HepG2 (cell line): ENCODE data around the gene STK4. TPM values are rescaled to one million over a fixed set of nuclear protein-coding genes. Genes with fewer than 3 reads are reported as not detected.

ENCODE experiments used
- ATAC-seq: fragments of 200-7000 bp; cut with Tn5 transposase; 3 replicates; pipeline ENCODE4 v1.9.1; 2020; ENCODE audit warnings: mild to moderate bottlenecking, moderate library complexity
- BruUV-seq: library from RNA; stranded (reverse); fragments of 400-500 nt; replicated peaks from 2 replicates; lab custom pipeline; 2021; lab: Mats Ljungman, UMichigan
- CTCF ChIA-PET: fragments of 300-600 bp; formaldehyde crosslinking; extraction: SDS; loops from one replicate; lab custom pipeline; 2021; ENCODE audit warnings: low total read pairs, inconsistent platforms, low intra/inter-chr PET ratio; lab: Yijun Ruan, JAX
- POLR2A ChIA-PET: fragments of 350-600 bp; sonication (Branson Sonifier 250); formaldehyde crosslinking; loops from one replicate; lab custom pipeline; 2020; ENCODE audit warnings: antibody characterized with exemption, inconsistent platforms; lab: Yijun Ruan, JAX
- DNase-seq: peaks from one replicate; pipeline ENCODE4 v3.0.0-alpha.2; 2015; ENCODE audit warnings: low spot score
- FAIRE-seq: peaks from 3 replicates; lab custom pipeline; 2011; peaks lifted over from hg19 to GRCh38; lab: Jason Lieb, UNC
- H2AFZ ChIP-seq: one replicate; pipeline ENCODE4 v1.6.1; 2011; ENCODE audit warnings: low read length, inconsistent platforms
- H3K27ac ChIP-seq: fragments of 300-600 bp; 3 replicates; pipeline ENCODE4 v1.8.0; 2011; ENCODE audit warnings: mixed run types, mild to moderate bottlenecking, mixed read lengths, low read length, inconsistent platforms; ENCODE audit not compliant: insufficient read depth; ENCODE audit errors: extremely low read length
- H3K27me3 ChIP-seq, 2 experiments: fragments of 200-600 bp in 1 of 2; 2 replicates in 1 of 2; 3 replicates in 1 of 2; pipeline versions ENCODE4 v1.6.0 to v1.8.0; 2011; ENCODE audit warnings: low read length in 2 of 2, mild to moderate bottlenecking in 2 of 2, moderate library complexity in 2 of 2, inconsistent platforms in 1 of 2; ENCODE audit not compliant: insufficient read depth in 2 of 2, control insufficient read depth in 1 of 2
- H3K36me3 ChIP-seq, 2 experiments: fragments of 200-600 bp in 1 of 2; replicated peaks in 1 of 2; 2 replicates in 1 of 2; 3 replicates in 1 of 2; pipeline versions ENCODE4 v1.5.1 to v1.8.0; 2011; ENCODE audit warnings: low read length in 2 of 2, inconsistent platforms in 1 of 2; ENCODE audit not compliant: insufficient read depth in 2 of 2, control insufficient read depth in 1 of 2
- H3K4me1 ChIP-seq: 2 replicates; pipeline ENCODE4 v1.5.1; 2012; ENCODE audit warnings: low read length, inconsistent platforms; ENCODE audit not compliant: insufficient read depth
- H3K4me2 ChIP-seq: 2 replicates; pipeline ENCODE4 v1.6.0; 2011; ENCODE audit warnings: low read depth, low read length, inconsistent platforms
- H3K4me3 ChIP-seq, 3 experiments: fragments of 200-600 bp in 1 of 3; sonication (generic), shearing (Covaris generic) in 1 of 3; replicated peaks in 1 of 3; 2 replicates each; pipeline ENCODE4 v1.5.1; 2011 to 2016; ENCODE audit warnings: low read length in 3 of 3, inconsistent platforms in 2 of 3, low read depth in 2 of 3, mild to moderate bottlenecking in 2 of 3, control low read depth in 1 of 3, mixed read lengths in 1 of 3; ENCODE audit not compliant: insufficient read depth in 1 of 3
- H3K79me2 ChIP-seq: one replicate; pipeline ENCODE4 v1.6.1; 2011; ENCODE audit warnings: low read length, inconsistent platforms; ENCODE audit not compliant: insufficient read depth
- H3K9ac ChIP-seq: 2 replicates; pipeline ENCODE4 v1.6.0; 2011; ENCODE audit warnings: mild to moderate bottlenecking, low read depth, low read length, inconsistent platforms; ENCODE audit not compliant: insufficient read depth
- H3K9me3 ChIP-seq: 2 replicates; pipeline ENCODE4 v1.5.1; 2012; ENCODE audit warnings: mild to moderate bottlenecking, low read length
- H4K20me1 ChIP-seq: 2 replicates; pipeline ENCODE4 v1.6.0; 2011; ENCODE audit warnings: inconsistent platforms, mild to moderate bottlenecking, low read length, moderate library complexity; ENCODE audit not compliant: insufficient read depth
- ARHGAP35 ChIP-seq: sonication (generic); formaldehyde crosslinking; IDR thresholded peaks from 2 replicates; pipeline ENCODE4 v1.9.0; 2022; ENCODE audit warnings: mild to moderate bottlenecking, inconsistent platforms, moderate library complexity, missing genetic modification reagents, borderline replicate concordance
- FOSL2 ChIP-seq: sonication (generic); formaldehyde crosslinking; IDR thresholded peaks from 2 replicates; pipeline ENCODE4 v1.4.0; 2020; ENCODE audit warnings: missing genetic modification reagents
- HOXA3 ChIP-seq: sonication (generic); formaldehyde crosslinking; IDR thresholded peaks from 2 replicates; pipeline ENCODE4 v1.5.0; 2020; ENCODE audit warnings: missing genetic modification reagents
- NR2C2 ChIP-seq: sonication (generic); formaldehyde crosslinking; IDR thresholded peaks from 2 replicates; pipeline ENCODE4 v1.4.0; 2020; ENCODE audit warnings: missing genetic modification reagents, mild to moderate bottlenecking, moderate library complexity, borderline replicate concordance
- RXRB ChIP-seq: IDR thresholded peaks from 2 replicates; pipeline ENCODE4 v1.6.1; 2016; ENCODE audit warnings: borderline replicate concordance, missing genetic modification reagents, missing compliant biosample characterization
- SMARCC2 ChIP-seq: fragments of 450-650 bp; IDR thresholded peaks from 2 replicates; pipeline ENCODE4 v1.6.1; 2017; ENCODE audit warnings: antibody characterized with exemption, mild to moderate bottlenecking
- TEF ChIP-seq: sonication (generic); formaldehyde crosslinking; IDR thresholded peaks from 2 replicates; pipeline ENCODE4 v1.5.0; 2020; ENCODE audit warnings: missing genetic modification reagents
- ZBTB7A ChIP-seq: sonication (generic); formaldehyde crosslinking; IDR thresholded peaks from 2 replicates; pipeline ENCODE4 v1.8.0; 2022; ENCODE audit warnings: mild to moderate bottlenecking, missing genetic modification reagents
- ZFP90 ChIP-seq: sonication (generic); formaldehyde crosslinking; IDR thresholded peaks from 2 replicates; pipeline ENCODE4 v1.8.0; 2022; ENCODE audit warnings: missing genetic modification reagents, mild to moderate bottlenecking, inconsistent platforms, borderline replicate concordance
- ZNF121 ChIP-seq: sonication (generic); formaldehyde crosslinking; IDR thresholded peaks from 2 replicates; pipeline ENCODE4 v1.5.0; 2020; ENCODE audit warnings: mild to moderate bottlenecking, missing genetic modification reagents
- ZNF230 ChIP-seq: sonication (generic); formaldehyde crosslinking; IDR thresholded peaks from 2 replicates; pipeline ENCODE4 v1.4.0; 2020; ENCODE audit warnings: mild to moderate bottlenecking, missing genetic modification reagents
- ZNF335 ChIP-seq: sonication (generic); formaldehyde crosslinking; IDR thresholded peaks from 2 replicates; pipeline ENCODE4 v1.4.0; 2020; ENCODE audit warnings: missing genetic modification reagents
- ZNF362 ChIP-seq: sonication (generic); formaldehyde crosslinking; IDR thresholded peaks from 2 replicates; pipeline ENCODE4 v1.4.0; 2020; ENCODE audit warnings: missing genetic modification reagents, mild to moderate bottlenecking, borderline replicate concordance
- ZNF382 ChIP-seq: sonication (generic); formaldehyde crosslinking; IDR thresholded peaks from 2 replicates; pipeline ENCODE4 v1.5.0; 2020; ENCODE audit warnings: missing genetic modification reagents, mild to moderate bottlenecking, borderline replicate concordance
- ZNF432 ChIP-seq: sonication (generic); formaldehyde crosslinking; IDR thresholded peaks from 2 replicates; pipeline ENCODE4 v1.5.0; 2020; ENCODE audit warnings: missing genetic modification reagents, mild to moderate bottlenecking, borderline replicate concordance
- ZNF652 ChIP-seq: IDR thresholded peaks from 2 replicates; pipeline ENCODE4 v1.6.1; 2016; ENCODE audit warnings: low read depth, borderline replicate concordance
- ZNF691 ChIP-seq: sonication (generic); formaldehyde crosslinking; IDR thresholded peaks from 2 replicates; pipeline ENCODE4 v1.4.0; 2020; ENCODE audit warnings: missing genetic modification reagents, low read depth, mild to moderate bottlenecking, borderline replicate concordance
- WGBS: methylation state at CpG from one replicate; pipeline ENCODE4 v1.1.6; 2017; ENCODE audit warnings: low lambda C conversion rate; 5-methylcytosine and 5-hydroxymethylcytosine counted together
- in situ Hi-C: cut with HindIII; loops from 2 replicates; pipeline ENCODE4 v1.10.0; 2017; ENCODE audit warnings: low pct_unique_long_range_greater_than_20kb; ENCODE audit not compliant: extremely low pct_ligation_motif_present
- intact Hi-C: fragments of 100-400 bp; cut with micrococcal nuclease; formaldehyde crosslinking; loops from one replicate; pipeline ENCODE4 v1.10.0; 2022; ENCODE audit not compliant: unreplicated experiment
- polyA plus RNA-seq, 8 experiments: library from polyadenylated mRNA; depleted of rRNA in 3 of 8; stranded (reverse) in 7 of 8; unstranded in 1 of 8; fragments of >200 nt; fragmentation: Illumina TruSeq in 4 of 8; extraction: Trizol in 4 of 8; gene quantifications; 2 replicates each; pipeline versions ENCODE4 v1.2.1 to v1.2.3, GENCODE V29; 2011 to 2016; ENCODE audit warnings: low read depth in 4 of 8, missing spikeins in 1 of 8, mixed read lengths in 1 of 8; ENCODE audit not compliant: insufficient read depth in 1 of 8
- total RNA-seq, 5 experiments: library from RNA; depleted of rRNA; stranded (reverse); fragments of >200 nt; fragmentation: Illumina TruSeq; extraction: Trizol; gene quantifications; 2 replicates each; pipeline ENCODE4 v1.2.3, GENCODE V29; 2016; ENCODE audit warnings: low read depth in 1 of 5
- TF ChIP-seq, protein P1 (sequence below): IDR thresholded peaks from 2 replicates; pipeline ENCODE4 v1.6.1; 2016; ENCODE audit warnings: missing compliant biosample characterization, missing genetic modification reagents, borderline replicate concordance

STK4 gene
- total and polyA plus RNA-seq, 2 of the 13 experiments (the other 11 are each of a cell fraction or from before 2014, with no cell fraction given): 25.6 to 38.3 TPM

GRCh38 chr20:44959638-44960102 lies 6.6 kb upstream of the STK4 start (continued):
- no peak for TF ChIP-seq ARHGAP35 (CRISPR knock-in tag)
- no peak for TF ChIP-seq ZNF335 (CRISPR knock-in tag)
- TF ChIP-seq RXRB (CRISPR knock-in tag): no peak
- TF ChIP-seq ZNF691: no peak
- no peak for TF ChIP-seq ZNF432 (CRISPR knock-in tag)
- peak; percentile 49; the same call in 1 of the 2 replicates for TF ChIP-seq FOSL2 (CRISPR knock-in tag)
- TF ChIP-seq ZNF652 (CRISPR knock-in tag): no peak

DNA sequence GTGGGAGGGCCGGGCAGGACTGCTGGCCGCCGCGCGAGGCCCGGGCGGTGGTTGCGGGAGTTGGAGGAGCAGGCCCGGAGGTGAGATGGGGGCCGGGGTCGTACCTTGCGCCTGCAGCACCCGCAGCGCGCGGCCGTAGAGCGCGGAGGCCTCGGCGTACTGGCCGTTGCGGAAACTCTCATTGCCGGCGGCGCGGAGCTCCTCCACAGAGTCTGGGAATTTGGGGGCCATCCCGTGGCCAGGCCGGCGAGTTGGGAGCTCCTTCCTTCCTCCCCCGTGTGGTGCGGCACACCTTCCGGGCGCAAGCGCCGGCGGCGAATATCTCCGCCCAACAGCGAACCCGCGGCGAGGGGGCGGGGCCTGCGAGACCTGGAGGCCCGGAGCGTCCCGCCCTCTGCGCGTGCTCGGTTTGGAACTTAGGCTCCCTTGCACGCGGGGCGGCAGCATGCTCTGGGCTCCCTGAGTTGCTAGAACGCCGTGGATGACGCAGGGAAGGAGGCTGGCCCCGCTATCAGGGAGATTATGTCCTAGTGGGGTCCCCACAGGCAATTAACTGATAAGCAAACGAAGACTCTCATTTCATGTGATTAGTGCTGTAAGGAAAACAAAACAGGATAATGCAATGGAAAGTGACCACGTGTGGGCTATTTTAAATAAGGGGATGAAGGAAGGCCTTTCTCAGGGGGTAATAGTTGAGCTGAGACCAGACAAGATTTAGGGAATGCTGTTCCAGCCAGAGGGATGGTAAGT lies 6.0 kb upstream of the STK4 start, which contains the start of gene TOMM34:
Gene TOMM34, minus strand, starts transcription at position 295 of the 750 bp plus-strand sequence. Its CDS starts 64 bp downstream, at position 231.
- Histone ChIP-seq H2AFZ (peak within 1 kb of the TSS; percentile 25), H4K20me1 (no peaks in the 10 kb centered on the region; the same call in 1 of the 2 replicates), H3K9me3 (no peaks in the 10 kb centered on the region), H3K27me3 (no peaks in the 10 kb centered on the region), H3K4me1 (peaks cover 61% of the 10 kb centered on the region), H3K79me2 (peaks cover 27% of the 10 kb centered on the region), H3K36me3 (peaks cover 10 to 19% of the 10 kb centered on the region in 2 experiments), H3K27ac (peak within 1 kb of the TSS; percentile 66), H3K4me3 (peak within 1 kb of the TSS; percentile 83 to 94 (median 90)), H3K9ac (peak within 1 kb of the TSS; percentile 80), H3K4me2 (peak within 1 kb of the TSS; percentile 96)
- in situ Hi-C loops (no loop called here), intact Hi-C loops (loop anchor here (1.0 kb wide), 1 partner anchor 50 kb away; the partner anchor contains the start of gene PABPC1L)
- under 1% methylated on average over 29 of the region's 60 CpGs for WGBS
- POLR2A ChIA-PET: interaction anchor here (0.8 to 4.1 kb wide), 15 partner anchors 8 to 921 kb away, joined by 3 to 51 read pairs (median 6); partner anchors contain the start of genes PABPC1L, YWHAB and ZSWIM1
- DNase-seq (peak; percentile 94), FAIRE-seq (peak; percentile 48), ATAC-seq (peak; percentile 96)
- no TSS peak for BruUV-seq
- CTCF ChIA-PET: no interaction called here
- TF ChIP-seq, protein P1, sequence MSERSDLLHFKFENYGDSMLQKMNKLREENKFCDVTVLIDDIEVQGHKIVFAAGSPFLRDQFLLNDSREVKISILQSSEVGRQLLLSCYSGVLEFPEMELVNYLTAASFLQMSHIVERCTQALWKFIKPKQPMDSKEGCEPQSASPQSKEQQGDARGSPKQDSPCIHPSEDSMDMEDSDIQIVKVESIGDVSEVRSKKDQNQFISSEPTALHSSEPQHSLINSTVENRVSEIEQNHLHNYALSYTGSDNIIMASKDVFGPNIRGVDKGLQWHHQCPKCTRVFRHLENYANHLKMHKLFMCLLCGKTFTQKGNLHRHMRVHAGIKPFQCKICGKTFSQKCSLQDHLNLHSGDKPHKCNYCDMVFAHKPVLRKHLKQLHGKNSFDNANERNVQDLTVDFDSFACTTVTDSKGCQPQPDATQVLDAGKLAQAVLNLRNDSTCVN (CRISPR knock-in tag): peak; percentile 93
- no peak for TF ChIP-seq ZNF382 (CRISPR knock-in tag)
- peak; percentile 32; the same call in 1 of the 2 replicates for TF ChIP-seq ZNF362 (CRISPR knock-in tag)
- peak; percentile 89 for TF ChIP-seq HOXA3
- TF ChIP-seq ZFP90: peak; percentile 96
- TF ChIP-seq ZNF121 (CRISPR knock-in tag): peak; percentile 62
- peak; percentile 90 for TF ChIP-seq ZBTB7A (CRISPR knock-in tag)
- no peak; the same call in 1 of the 2 replicates for TF ChIP-seq NR2C2 (CRISPR knock-in tag)
- peak; percentile 99 for TF ChIP-seq ZNF230
- peak; percentile 75; the same call in 1 of the 2 replicates for TF ChIP-seq TEF (CRISPR knock-in tag)
- no peak for TF ChIP-seq SMARCC2
